MCF 10A (cell line): Measurements from ENCODE around the gene RPL41. TPM values are rescaled to one million over a fixed set of nuclear protein-coding genes. Genes with fewer than 3 reads are reported as not detected.
A peak's percentile ranks its signal among the peaks of the same experiment; 100 is the strongest.

Experiments used
- BruUV-seq: library from RNA; stranded (reverse); fragments of 400-500 nt; replicated peaks from 2 replicates; lab custom pipeline; 2021; lab: Mats Ljungman, UMichigan
- CTCF ChIA-PET: fragments of 300-600 bp; sonication (Branson Sonifier 250); formaldehyde crosslinking; extraction: SDS; loops from one replicate; lab custom pipeline; 2021; ENCODE audit warnings: antibody characterized with exemption, inconsistent platforms; lab: Yijun Ruan, JAX
- POLR2A ChIA-PET: fragments of 300-600, 350-650 bp; sonication (Branson Sonifier 250); formaldehyde crosslinking; extraction: SDS; loops from one replicate; lab custom pipeline; 2020; ENCODE audit warnings: antibody characterized with exemption, inconsistent platforms; lab: Yijun Ruan, JAX
- DNase-seq: peaks from one replicate; pipeline ENCODE4 v3.0.0-alpha.2; 2018; ENCODE audit not compliant: unreplicated experiment
- H3K27ac Mint-ChIP-seq: one replicate; pipeline ENCODE4 v1.8.0; 2022; ENCODE audit warnings: mild to moderate bottlenecking, low read depth, mixed read lengths; ENCODE audit not compliant: unreplicated experiment
- H3K27me3 Mint-ChIP-seq: one replicate; pipeline ENCODE4 v1.8.0; 2022; ENCODE audit warnings: mixed read lengths; ENCODE audit not compliant: insufficient read depth, unreplicated experiment
- H3K36me3 Mint-ChIP-seq: one replicate; pipeline ENCODE4 v1.8.0; 2022; ENCODE audit warnings: mild to moderate bottlenecking, moderate library complexity, mixed read lengths; ENCODE audit not compliant: insufficient read depth, unreplicated experiment
- H3K4me1 Mint-ChIP-seq: one replicate; pipeline ENCODE4 v1.8.0; 2022; ENCODE audit warnings: mixed read lengths; ENCODE audit not compliant: insufficient read depth, unreplicated experiment
- H3K4me3 Mint-ChIP-seq: one replicate; pipeline ENCODE4 v1.8.0; 2022; ENCODE audit warnings: mild to moderate bottlenecking, moderate library complexity, mixed read lengths; ENCODE audit not compliant: unreplicated experiment
- H3K9me3 Mint-ChIP-seq: one replicate; pipeline ENCODE4 v1.8.0; 2022; ENCODE audit warnings: mixed read lengths; ENCODE audit not compliant: unreplicated experiment
- intact Hi-C: fragments of 100-400 bp; cut with micrococcal nuclease; formaldehyde crosslinking; loops from 2 replicates; pipeline ENCODE4 v1.14.1; 2022
- total RNA-seq: library from RNA; stranded (reverse); gene quantifications from 2 replicates; pipeline ENCODE4 v1.2.3, GENCODE V29; 2022
- TF ChIP-seq, protein P1 (sequence below): fragments of 200-600 bp; IDR thresholded peaks from one replicate; pipeline ENCODE4 v1.8.0; 2022; ENCODE audit warnings: antibody characterized with exemption, mild to moderate bottlenecking; ENCODE audit not compliant: unreplicated experiment

RPL41 gene
- total RNA-seq, 1 experiment from 2014 or later = 4,734 TPM

DNA sequence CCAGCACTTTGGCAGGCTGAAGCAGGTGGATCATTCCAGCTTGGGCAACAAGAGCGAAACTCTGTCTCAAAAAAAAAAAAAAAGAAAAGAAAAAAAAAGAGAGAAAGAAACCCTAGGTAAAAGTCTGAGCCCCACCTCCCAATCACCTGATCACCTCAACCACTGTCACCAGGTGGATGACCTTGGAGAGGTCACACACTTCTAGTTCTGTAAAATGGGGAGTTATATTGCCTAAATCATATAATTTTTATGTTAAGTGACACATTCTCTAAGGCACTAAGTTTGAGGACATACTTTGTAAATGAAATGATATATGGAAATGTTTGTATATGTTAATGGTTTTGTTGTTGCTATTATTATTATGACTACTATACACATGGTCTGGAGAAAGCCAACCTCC, 38.0 kb upstream of the RPL41 start:
- no TSS peak for BruUV-seq
- no peak for DNase-seq
- CTCF ChIA-PET = interaction anchor here (0.6 to 2.5 kb wide), 7 partner anchors 17 to 67 kb away, joined by 3 to 11 read pairs (median 4); partner anchors contain the start of genes PA2G4 and ZC3H10
- no peak overlapping the region for H3K27ac Mint-ChIP-seq
- H3K9me3 Mint-ChIP-seq = no peaks in the 10 kb centered on the region
- TF ChIP-seq, protein P1, sequence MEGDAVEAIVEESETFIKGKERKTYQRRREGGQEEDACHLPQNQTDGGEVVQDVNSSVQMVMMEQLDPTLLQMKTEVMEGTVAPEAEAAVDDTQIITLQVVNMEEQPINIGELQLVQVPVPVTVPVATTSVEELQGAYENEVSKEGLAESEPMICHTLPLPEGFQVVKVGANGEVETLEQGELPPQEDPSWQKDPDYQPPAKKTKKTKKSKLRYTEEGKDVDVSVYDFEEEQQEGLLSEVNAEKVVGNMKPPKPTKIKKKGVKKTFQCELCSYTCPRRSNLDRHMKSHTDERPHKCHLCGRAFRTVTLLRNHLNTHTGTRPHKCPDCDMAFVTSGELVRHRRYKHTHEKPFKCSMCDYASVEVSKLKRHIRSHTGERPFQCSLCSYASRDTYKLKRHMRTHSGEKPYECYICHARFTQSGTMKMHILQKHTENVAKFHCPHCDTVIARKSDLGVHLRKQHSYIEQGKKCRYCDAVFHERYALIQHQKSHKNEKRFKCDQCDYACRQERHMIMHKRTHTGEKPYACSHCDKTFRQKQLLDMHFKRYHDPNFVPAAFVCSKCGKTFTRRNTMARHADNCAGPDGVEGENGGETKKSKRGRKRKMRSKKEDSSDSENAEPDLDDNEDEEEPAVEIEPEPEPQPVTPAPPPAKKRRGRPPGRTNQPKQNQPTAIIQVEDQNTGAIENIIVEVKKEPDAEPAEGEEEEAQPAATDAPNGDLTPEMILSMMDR = no peak
- no peaks in the 10 kb centered on the region for H3K27me3 Mint-ChIP-seq
- no peaks in the 10 kb centered on the region for H3K36me3 Mint-ChIP-seq
- H3K4me3 Mint-ChIP-seq = peak overlapping the region; percentile 87
- no peaks in the 10 kb centered on the region for H3K4me1 Mint-ChIP-seq
- POLR2A ChIA-PET = interaction anchor here (0.6 to 3.0 kb wide), 7 partner anchors 25 to 358 kb away, joined by 3 to 66 read pairs (median 6); partner anchors contain the start of genes DNAJC14, PA2G4, RPL41 and SUOX
- intact Hi-C loops = loop anchor here (2.0 kb wide), 2 partner anchors 32 to 82 kb away; partner anchors contain the start of gene SUOX

DNA sequence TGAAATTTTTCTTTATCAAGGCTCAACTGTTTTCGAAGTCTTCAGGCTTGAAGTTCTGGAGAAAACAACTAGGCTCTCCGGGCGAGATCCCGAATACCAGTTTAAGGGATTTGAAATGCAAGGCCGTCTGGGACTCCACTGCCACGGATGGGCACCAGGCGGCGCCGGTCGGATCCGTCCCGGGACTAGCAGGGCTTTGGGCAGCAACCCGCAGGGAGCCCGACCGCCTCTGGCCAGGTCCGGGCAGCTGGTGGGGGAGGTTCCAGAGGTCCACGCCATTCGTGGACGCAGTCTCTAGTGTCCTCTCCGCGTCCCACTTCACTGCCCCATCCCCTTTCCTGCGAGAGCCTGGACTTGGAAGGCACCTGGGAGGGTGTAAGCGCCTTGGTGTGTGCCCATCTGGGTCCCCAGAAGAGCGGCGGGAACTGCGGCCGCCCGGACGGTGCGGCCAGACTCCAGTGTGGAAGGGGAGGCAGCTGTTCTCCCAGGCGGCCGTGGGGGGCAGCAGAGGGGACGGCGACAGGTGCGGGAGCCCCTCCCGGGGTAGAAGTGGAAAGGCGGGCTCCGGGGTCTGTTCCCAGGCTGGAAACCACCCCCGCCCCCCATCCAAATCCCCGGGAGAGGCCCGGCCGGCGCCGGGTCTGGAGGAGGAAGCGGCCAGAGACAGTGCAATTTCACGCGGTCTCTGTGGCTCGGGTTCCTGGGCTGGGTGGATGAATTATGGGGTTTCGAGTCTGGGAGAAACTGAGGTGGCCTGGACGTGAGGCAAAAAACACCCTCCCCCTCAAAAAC, 37.3 kb upstream of the RPL41 start:
- TF ChIP-seq, protein P1 = peak; percentile 60
- ChIA-PET POLR2A (interaction anchor here (0.7 to 3.0 kb wide), 10 partner anchors 18 to 82 kb away, joined by 3 to 66 read pairs (median 6); partner anchors contain the start of genes ESYT1, PA2G4, RPL41 and SUOX), CTCF (interaction anchor here (0.6 to 2.5 kb wide), 14 partner anchors 14 to 298 kb away, joined by 3 to 12 read pairs (median 3); partner anchors contain the start of genes PA2G4 and ZC3H10)
- Mint-ChIP-seq H3K27ac (no peak overlapping the region), H3K36me3 (no peaks in the 10 kb centered on the region), H3K4me3 (peak overlapping the region; percentile 87), H3K4me1 (no peaks in the 10 kb centered on the region), H3K9me3 (no peaks in the 10 kb centered on the region), H3K27me3 (no peaks in the 10 kb centered on the region)
- BruUV-seq = no TSS peak
- DNase-seq = peak; percentile 85
- intact Hi-C loops = loop anchor here (1.0 to 2.0 kb wide), 4 partner anchors 24 to 82 kb away; partner anchors contain the start of genes RPL41 and SUOX

DNA sequence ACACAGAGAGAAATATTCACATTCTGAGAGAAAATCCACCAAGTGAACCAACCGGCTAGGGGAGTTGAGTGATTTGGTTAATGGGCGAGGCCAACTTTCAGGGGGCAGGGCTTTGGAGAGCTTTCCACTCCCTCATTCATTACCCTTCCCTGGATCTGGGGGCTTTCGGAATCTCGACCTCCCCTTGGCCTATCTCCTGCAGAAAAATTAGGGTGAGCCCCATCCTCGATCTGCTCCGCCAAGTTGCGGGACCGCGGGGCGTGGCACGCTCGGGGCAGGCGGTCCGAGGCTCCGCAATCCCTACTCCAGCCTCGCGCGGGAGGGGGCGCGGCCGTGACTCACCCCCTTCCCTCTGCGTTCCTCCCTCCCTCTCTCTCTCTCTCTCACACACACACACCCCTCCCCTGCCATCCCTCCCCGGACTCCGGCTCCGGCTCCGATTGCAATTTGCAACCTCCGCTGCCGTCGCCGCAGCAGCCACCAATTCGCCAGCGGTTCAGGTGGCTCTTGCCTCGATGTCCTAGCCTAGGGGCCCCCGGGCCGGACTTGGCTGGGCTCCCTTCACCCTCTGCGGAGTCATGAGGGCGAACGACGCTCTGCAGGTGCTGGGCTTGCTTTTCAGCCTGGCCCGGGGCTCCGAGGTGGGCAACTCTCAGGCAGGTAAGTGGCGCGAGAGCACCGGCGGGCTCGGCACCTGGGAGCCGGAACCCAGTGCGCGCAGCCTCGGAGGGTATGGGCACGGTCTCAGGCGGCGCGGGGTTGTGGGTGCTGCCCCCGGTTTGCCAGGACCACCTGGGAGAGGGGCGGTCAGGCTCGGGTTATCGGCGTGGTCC, 36.5 kb upstream of the RPL41 start, which contains the start of gene ERBB3:
ERBB3 (plus strand) TSS at position 443 of the 833 bp plus-strand sequence; CDS start at position 579, 136 bp downstream.
- Mint-ChIP-seq H3K27ac (no peak within 1 kb of the TSS), H3K36me3 (no peaks in the 10 kb centered on the region), H3K9me3 (no peaks in the 10 kb centered on the region), H3K4me1 (no peaks in the 10 kb centered on the region), H3K4me3 (peak within 1 kb of the TSS; percentile 87), H3K27me3 (no peaks in the 10 kb centered on the region)
- CTCF ChIA-PET = interaction anchor here (0.6 to 2.5 kb wide), 20 partner anchors 12 to 260 kb away, joined by 3 to 12 read pairs (median 4); partner anchors contain the start of genes PA2G4, RPL41 and ZC3H10
- BruUV-seq = no TSS peak
- intact Hi-C loops = loop anchor here (1.0 to 2.0 kb wide), 4 partner anchors 23 to 83 kb away; partner anchors contain the start of genes RPL41 and SUOX
- POLR2A ChIA-PET = interaction anchor here (0.6 to 3.0 kb wide), 10 partner anchors 19 to 117 kb away, joined by 3 to 66 read pairs (median 6); partner anchors contain the start of genes ESYT1, PA2G4, RPL41 and SUOX
- TF ChIP-seq, protein P1 = no peak
- DNase-seq = peak; percentile 89
